Stimulated activated naive CD8-positive, alpha-beta T cell treated with anti-CD3 and anti-CD28 coated beads, Interleukin-15, Interleukin-2, amounts not matched to agents 100 ng/mL and 50 ng/mL, for 24 hours (primary cell): ENCODE results near the gene ADCY5.
"Not testable (repeated sequence)": the region's sequence is repeated elsewhere in the genome, so short reads cannot be mapped to it uniquely, and the experiment has no call there.

ENCODE experiments used
- H3K27ac Mint-ChIP-seq: one replicate; pipeline ENCODE4 v1.8.0; 2021; ENCODE audit warnings: mild to moderate bottlenecking, mixed read lengths
- H3K27me3 Mint-ChIP-seq: one replicate; pipeline ENCODE4 v1.8.0; 2021; ENCODE audit warnings: mixed read lengths
- H3K36me3 Mint-ChIP-seq: one replicate; pipeline ENCODE4 v1.8.0; 2021; ENCODE audit warnings: low read depth, mixed read lengths
- H3K4me1 Mint-ChIP-seq: one replicate; pipeline ENCODE4 v1.8.0; 2021; ENCODE audit warnings: low read depth, mixed read lengths
- H3K4me3 Mint-ChIP-seq: one replicate; pipeline ENCODE4 v1.8.0; 2021; ENCODE audit warnings: mild to moderate bottlenecking, mixed read lengths
- H3K9me3 Mint-ChIP-seq: one replicate; pipeline ENCODE4 v1.8.0; 2021; ENCODE audit warnings: mixed read lengths

ADCY5 gene

GRCh38 chr3:123448536-123449101 lies at the start of gene ADCY5:
Gene ADCY5, minus strand, starts transcription at chr3:123449090. Its CDS starts 545 bp downstream, at chr3:123448545.
- no peaks in the 10 kb centered on the region for H3K36me3 Mint-ChIP-seq
- peaks cover 44% of the 10 kb centered on the region for H3K27me3 Mint-ChIP-seq
- no peaks in the 10 kb centered on the region for H3K9me3 Mint-ChIP-seq
- peaks cover 10% of the 10 kb centered on the region for H3K4me1 Mint-ChIP-seq
- no peak within 1 kb of the TSS for H3K27ac Mint-ChIP-seq
- peak within 1 kb of the TSS; percentile 10 for H3K4me3 Mint-ChIP-seq

- no peaks in the 10 kb centered on the region for H3K4me1 Mint-ChIP-seq
- H3K9me3 Mint-ChIP-seq = no peaks in the 10 kb centered on the region
- H3K27ac Mint-ChIP-seq = no peak overlapping the region
- H3K4me3 Mint-ChIP-seq = no peak overlapping the region
- H3K36me3 Mint-ChIP-seq = peaks cover 34% of the 10 kb centered on the region
- H3K27me3 Mint-ChIP-seq = no peaks in the 10 kb centered on the region
These were observed 45.0 kb upstream of the ADCY5 start for GRCh38 chr3:123493912-123494311.

GRCh38 chr3:123491966-123492587 lies 43.2 kb upstream of the ADCY5 start:
- H3K4me1 Mint-ChIP-seq = no peaks in the 10 kb centered on the region

GRCh38 chr3:123489400-123490004 lies 40.6 kb upstream of the ADCY5 start:
- no peak overlapping the region for H3K4me3 Mint-ChIP-seq
- no peaks in the 10 kb centered on the region for H3K27me3 Mint-ChIP-seq

More at GRCh38 chr3:123491966-123492587, 43.2 kb upstream of the ADCY5 start:
- H3K36me3 Mint-ChIP-seq = peaks cover 19% of the 10 kb centered on the region
- H3K27me3 Mint-ChIP-seq = no peaks in the 10 kb centered on the region
- no peak overlapping the region for H3K27ac Mint-ChIP-seq
- no peak overlapping the region for H3K4me3 Mint-ChIP-seq
- H3K9me3 Mint-ChIP-seq = no peaks in the 10 kb centered on the region

GRCh38 chr3:123488645-123489347 lies 39.9 kb upstream of the ADCY5 start:
- no peaks in the 10 kb centered on the region for H3K4me1 Mint-ChIP-seq
- peaks cover 5% of the 10 kb centered on the region for H3K36me3 Mint-ChIP-seq
- no peaks in the 10 kb centered on the region for H3K27me3 Mint-ChIP-seq
- no peak overlapping the region for H3K4me3 Mint-ChIP-seq
- H3K27ac Mint-ChIP-seq = no peak overlapping the region
- no peaks in the 10 kb centered on the region for H3K9me3 Mint-ChIP-seq

More at GRCh38 chr3:123489400-123490004, 40.6 kb upstream of the ADCY5 start:
- no peaks in the 10 kb centered on the region for H3K4me1 Mint-ChIP-seq
- peaks cover 11% of the 10 kb centered on the region for H3K36me3 Mint-ChIP-seq
- no peaks in the 10 kb centered on the region for H3K9me3 Mint-ChIP-seq
- no peak overlapping the region for H3K27ac Mint-ChIP-seq

GRCh38 chr3:123487063-123487462 lies 38.2 kb upstream of the ADCY5 start:
- not testable (repeated sequence) for H3K27me3 Mint-ChIP-seq

GRCh38 chr3:123486460-123486859 lies 37.6 kb upstream of the ADCY5 start:
- Mint-ChIP-seq H3K4me1 (no peaks in the 10 kb centered on the region), H3K36me3 (no peaks in the 10 kb centered on the region), H3K27me3 (no peaks in the 10 kb centered on the region), H3K27ac (no peak overlapping the region), H3K9me3 (no peaks in the 10 kb centered on the region), H3K4me3 (no peak overlapping the region)

More at GRCh38 chr3:123487063-123487462, 38.2 kb upstream of the ADCY5 start:
- H3K9me3 Mint-ChIP-seq, H3K4me1 Mint-ChIP-seq, H3K36me3 Mint-ChIP-seq, H3K27ac Mint-ChIP-seq, H3K4me3 Mint-ChIP-seq: not testable (repeated sequence)

GRCh38 chr3:123485551-123485950 lies 36.7 kb upstream of the ADCY5 start:
- no peak overlapping the region for H3K4me3 Mint-ChIP-seq
- H3K9me3 Mint-ChIP-seq = no peaks in the 10 kb centered on the region
- no peak overlapping the region for H3K27ac Mint-ChIP-seq
- peaks cover 3% of the 10 kb centered on the region for H3K27me3 Mint-ChIP-seq
- H3K36me3 Mint-ChIP-seq = no peaks in the 10 kb centered on the region
- H3K4me1 Mint-ChIP-seq = no peaks in the 10 kb centered on the region

- no peaks in the 10 kb centered on the region for H3K4me1 Mint-ChIP-seq
- no peak overlapping the region for H3K27ac Mint-ChIP-seq
- peaks cover 15% of the 10 kb centered on the region for H3K27me3 Mint-ChIP-seq
- no peak overlapping the region for H3K4me3 Mint-ChIP-seq
- no peaks in the 10 kb centered on the region for H3K36me3 Mint-ChIP-seq
- H3K9me3 Mint-ChIP-seq = no peaks in the 10 kb centered on the region
These were observed 34.3 kb upstream of the ADCY5 start for GRCh38 chr3:123483146-123483545.

- Mint-ChIP-seq H3K27ac (no peak overlapping the region), H3K27me3 (peaks cover 18% of the 10 kb centered on the region), H3K36me3 (no peaks in the 10 kb centered on the region), H3K9me3 (no peaks in the 10 kb centered on the region), H3K4me1 (no peaks in the 10 kb centered on the region), H3K4me3 (no peak overlapping the region)
These were observed 33.0 kb upstream of the ADCY5 start for GRCh38 chr3:123481722-123482457.

GRCh38 chr3:123481071-123481470 lies 32.2 kb upstream of the ADCY5 start:
- H3K4me1 Mint-ChIP-seq = no peaks in the 10 kb centered on the region
- peaks cover 24% of the 10 kb centered on the region for H3K27me3 Mint-ChIP-seq
- no peak overlapping the region for H3K27ac Mint-ChIP-seq
- H3K36me3 Mint-ChIP-seq = no peaks in the 10 kb centered on the region
- H3K4me3 Mint-ChIP-seq = no peak overlapping the region
- no peaks in the 10 kb centered on the region for H3K9me3 Mint-ChIP-seq

- peaks cover 26% of the 10 kb centered on the region for H3K27me3 Mint-ChIP-seq
- no peak overlapping the region for H3K4me3 Mint-ChIP-seq
- H3K9me3 Mint-ChIP-seq = no peaks in the 10 kb centered on the region
- no peaks in the 10 kb centered on the region for H3K36me3 Mint-ChIP-seq
- H3K4me1 Mint-ChIP-seq = no peaks in the 10 kb centered on the region
- no peak overlapping the region for H3K27ac Mint-ChIP-seq
These were observed 31.5 kb upstream of the ADCY5 start for GRCh38 chr3:123480428-123480827.

GRCh38 chr3:123479891-123480290 lies 31.0 kb upstream of the ADCY5 start:
- no peaks in the 10 kb centered on the region for H3K9me3 Mint-ChIP-seq
- no peaks in the 10 kb centered on the region for H3K36me3 Mint-ChIP-seq
- no peak overlapping the region for H3K27ac Mint-ChIP-seq
- no peaks in the 10 kb centered on the region for H3K4me1 Mint-ChIP-seq
- H3K4me3 Mint-ChIP-seq = no peak overlapping the region
- peaks cover 31% of the 10 kb centered on the region for H3K27me3 Mint-ChIP-seq

GRCh38 chr3:123478314-123478713 lies 29.4 kb upstream of the ADCY5 start:
- H3K9me3 Mint-ChIP-seq = no peaks in the 10 kb centered on the region
- H3K27me3 Mint-ChIP-seq = peaks cover 31% of the 10 kb centered on the region
- no peak overlapping the region for H3K27ac Mint-ChIP-seq
- H3K36me3 Mint-ChIP-seq = no peaks in the 10 kb centered on the region
- H3K4me1 Mint-ChIP-seq = no peaks in the 10 kb centered on the region
- H3K4me3 Mint-ChIP-seq = no peak overlapping the region
